ENCODE measurements around the gene TPD52L2.

DNA sequence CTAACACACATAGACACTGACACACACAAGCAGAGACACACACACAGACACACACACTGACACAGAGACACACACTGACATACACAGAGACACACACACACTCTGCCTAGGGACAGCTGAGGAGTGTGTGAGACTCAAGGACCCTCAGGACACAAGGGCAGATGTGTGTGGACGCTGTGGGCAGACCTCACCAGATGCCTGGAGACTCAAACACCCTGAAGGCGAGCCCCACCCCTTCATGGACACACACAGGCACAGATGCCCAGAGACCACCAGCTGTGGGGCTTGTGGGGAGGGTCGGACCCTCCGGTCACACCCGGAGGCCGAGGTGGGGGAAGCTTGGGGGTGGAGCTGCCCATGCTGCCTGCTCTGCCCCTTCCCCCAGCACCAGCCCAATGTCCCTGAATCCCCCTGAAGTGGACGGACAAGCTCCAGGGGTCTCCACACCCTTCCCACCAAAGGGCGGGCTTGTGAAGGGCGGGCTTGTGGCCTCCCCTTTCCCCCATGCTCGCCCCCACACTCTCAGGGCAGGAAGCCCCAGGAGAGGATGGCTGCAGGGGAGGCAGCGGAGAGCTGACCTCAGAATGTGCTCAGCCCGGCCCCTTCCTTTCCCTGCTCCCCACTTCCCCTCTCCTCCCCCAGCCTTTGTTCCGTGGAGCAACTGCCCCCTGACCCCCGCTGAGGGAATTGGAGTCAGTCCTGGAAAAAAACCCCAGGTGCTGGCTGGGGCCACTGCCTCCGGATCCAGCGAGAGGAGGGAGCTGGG lies 17.6 kb upstream of the TPD52L2 start:
- TF ChIP-seq GATA2 (IDR thresholded peaks at IDR 0.05; ENCODE audit: low read depth, low read length) (no peak), GATA3 (IDR thresholded peaks at IDR 0.05; ENCODE audit: low read depth, low read length) (no peak)

All from SH-SY5Y (cell line).